SIG-M5 (cell line): ENCODE data around the gene CHFR.
"Not testable (repeated sequence)": the region's sequence is repeated elsewhere in the genome, so short reads cannot be mapped to it uniquely, and the experiment has no call there.

Experiments used
- DNase-seq: peaks from one replicate; lab custom pipeline; 2025; lab: John Stamatoyannopoulos, UW

CHFR gene

GRCh38 chr12:132809391-132809790 lies 78.0 kb downstream of the CHFR start:
- DNase-seq, result not testable (repeated sequence)

- DNase-seq, result no peak
Observed at GRCh38 chr12:132807295-132808092, 79.9 kb downstream of the CHFR start.

GRCh38 chr12:132806857-132807256 lies 80.5 kb downstream of the CHFR start:
- DNase-seq, result no peak

- DNase-seq, result no peak
Observed at GRCh38 chr12:132804426-132804861, 83.0 kb downstream of the CHFR start.

GRCh38 chr12:132803888-132804287 lies 83.5 kb downstream of the CHFR start:
- no peak for DNase-seq

- DNase-seq, result no peak
Observed at GRCh38 chr12:132803125-132803524, 84.3 kb downstream of the CHFR start.

- DNase-seq, result no peak
Observed at GRCh38 chr12:132801741-132802140, 85.7 kb downstream of the CHFR start.

- no peak for DNase-seq
Observed at GRCh38 chr12:132798836-132799235, 88.6 kb downstream of the CHFR start.

- no peak for DNase-seq
Observed at GRCh38 chr12:132797820-132798570, 89.4 kb downstream of the CHFR start.

GRCh38 chr12:132795847-132796246 lies 91.6 kb downstream of the CHFR start:
- no peak for DNase-seq

GRCh38 chr12:132791940-132792339 lies 95.5 kb downstream of the CHFR start:
- DNase-seq, result not testable (repeated sequence)

- DNase-seq, result no peak
Observed at GRCh38 chr12:132789099-132789471, 98.3 kb downstream of the CHFR start.

- DNase-seq, result no peak
Observed at GRCh38 chr12:132788375-132789098, 98.9 kb downstream of the CHFR start.

GRCh38 chr12:132787877-132788276 lies 99.5 kb downstream of the CHFR start:
- no peak for DNase-seq

GRCh38 chr12:132786192-132786591 lies 101.2 kb downstream of the CHFR start:
- DNase-seq, result no peak

- no peak for DNase-seq
Observed at GRCh38 chr12:132784580-132784979, 102.8 kb downstream of the CHFR start.

- DNase-seq, result no peak
Observed at GRCh38 chr12:132783917-132784531, 103.4 kb downstream of the CHFR start.
